GM18498 (cell line): Measurements from ENCODE around the gene PDLIM5.
"Not testable (repeated sequence)": the region's sequence is repeated elsewhere in the genome, so short reads cannot be mapped to it uniquely, and the experiment has no call there.

Source experiments
- ATAC-seq: cut with Tn5 transposase; IDR thresholded peaks from one replicate; pipeline ENCODE4 v1.9.1; 2021; ENCODE audit warnings: mild to moderate bottlenecking, moderate library complexity; ENCODE audit not compliant: unreplicated experiment

PDLIM5 gene

GRCh38 chr4:94639298-94639697 is 187.6 kb downstream of the PDLIM5 start:
- no peak for ATAC-seq

GRCh38 chr4:94640151-94640550 is 188.4 kb downstream of the PDLIM5 start:
- no peak for ATAC-seq

GRCh38 chr4:94641702-94642560 is 190.2 kb downstream of the PDLIM5 start:
- no peak for ATAC-seq

- no peak for ATAC-seq
These were observed 190.8 kb downstream of the PDLIM5 start for GRCh38 chr4:94642561-94642866.

GRCh38 chr4:94648699-94649098 is 197.0 kb downstream of the PDLIM5 start:
- ATAC-seq: no peak

GRCh38 chr4:94649381-94650133 is 197.8 kb downstream of the PDLIM5 start:
- ATAC-seq: no peak

- ATAC-seq: no peak
These were observed 198.4 kb downstream of the PDLIM5 start for GRCh38 chr4:94650134-94650495.

GRCh38 chr4:94650690-94651089 is 198.9 kb downstream of the PDLIM5 start:
- ATAC-seq: no peak

GRCh38 chr4:94653095-94653649 is 201.4 kb downstream of the PDLIM5 start:
- no peak for ATAC-seq

- ATAC-seq: no peak
These were observed 202.4 kb downstream of the PDLIM5 start for GRCh38 chr4:94653984-94654609.

- no peak for ATAC-seq
These were observed 203.0 kb downstream of the PDLIM5 start for GRCh38 chr4:94654714-94655113.

GRCh38 chr4:94660614-94661013 is 208.9 kb downstream of the PDLIM5 start:
- no peak for ATAC-seq

- ATAC-seq: not testable (repeated sequence)
These were observed 213.3 kb downstream of the PDLIM5 start for GRCh38 chr4:94665021-94665420.

- no peak for ATAC-seq
These were observed 214.0 kb downstream of the PDLIM5 start for GRCh38 chr4:94665500-94666404.

- no peak for ATAC-seq
These were observed 217.0 kb downstream of the PDLIM5 start for GRCh38 chr4:94668724-94669123.

- no peak for ATAC-seq
These were observed 218.2 kb downstream of the PDLIM5 start for GRCh38 chr4:94669672-94670664.

GRCh38 chr4:94671113-94671512 is 219.4 kb downstream of the PDLIM5 start:
- ATAC-seq: no peak

GRCh38 chr4:94673961-94674360 is 222.2 kb downstream of the PDLIM5 start:
- ATAC-seq: no peak

- no peak for ATAC-seq
These were observed 225.2 kb downstream of the PDLIM5 start for GRCh38 chr4:94676970-94677369.
